ENCODE data around the gene BMPER.

Gene BMPER

GRCh38 chr7:34067005-34067778 is 161.9 kb downstream of the BMPER start:
- peak; percentile 46 for DNase-seq

GRCh38 chr7:34069676-34070075 is 164.3 kb downstream of the BMPER start:
- DNase-seq, result no peak

GRCh38 chr7:34070511-34071323 is 165.4 kb downstream of the BMPER start:
- no peak for DNase-seq

GRCh38 chr7:34073676-34074075 is 168.3 kb downstream of the BMPER start:
- no peak for DNase-seq

- no peak for DNase-seq
Measured at GRCh38 chr7:34074421-34074820, 169.1 kb downstream of the BMPER start.

- no peak for DNase-seq
Measured at GRCh38 chr7:34075523-34076370, 170.4 kb downstream of the BMPER start.

- no peak for DNase-seq
Measured at GRCh38 chr7:34077168-34077567, 171.8 kb downstream of the BMPER start.

- no peak for DNase-seq
Measured at GRCh38 chr7:34078864-34079263, 173.5 kb downstream of the BMPER start.

- DNase-seq, result no peak
Measured at GRCh38 chr7:34080513-34080912, 175.2 kb downstream of the BMPER start.

- no peak for DNase-seq
Measured at GRCh38 chr7:34081935-34082334, 176.6 kb downstream of the BMPER start.

- DNase-seq, result no peak
Measured at GRCh38 chr7:34083440-34083839, 178.1 kb downstream of the BMPER start.

GRCh38 chr7:34084651-34085050 is 179.3 kb downstream of the BMPER start:
- DNase-seq, result no peak

GRCh38 chr7:34086064-34086463 is 180.7 kb downstream of the BMPER start:
- no peak for DNase-seq

- no peak for DNase-seq
Measured at GRCh38 chr7:34086981-34087380, 181.6 kb downstream of the BMPER start.

- peak; percentile 20 for DNase-seq
Measured at GRCh38 chr7:34087892-34088891, 182.9 kb downstream of the BMPER start.

GRCh38 chr7:34090816-34091215 is 185.5 kb downstream of the BMPER start:
- DNase-seq, result no peak

GRCh38 chr7:34091321-34091917 is 186.1 kb downstream of the BMPER start:
- DNase-seq, result no peak

GRCh38 chr7:34093276-34093675 is 187.9 kb downstream of the BMPER start:
- no peak for DNase-seq

- DNase-seq, result no peak
Measured at GRCh38 chr7:34096198-34096651, 190.9 kb downstream of the BMPER start.

- DNase-seq, result no peak
Measured at GRCh38 chr7:34096777-34097176, 191.4 kb downstream of the BMPER start.

GRCh38 chr7:34100661-34101060 is 195.3 kb downstream of the BMPER start:
- no peak for DNase-seq
